Measurements from ENCODE around the gene GPR39.

GRCh38 chr2:132595693-132596092, 179.1 kb downstream of the GPR39 start:
- TF ChIP-seq CTCF (IDR thresholded peaks at IDR 0.05): no peak
- TF ChIP-seq POLR2AphosphoS5 (IDR thresholded peaks at IDR 0.05): no peak
- no peak for TF ChIP-seq EP300 (IDR thresholded peaks at IDR 0.05)
- TF ChIP-seq POLR2A (IDR thresholded peaks at IDR 0.05): no peak
